ENCODE results near the gene PADI2. TPM values are rescaled to one million over a fixed set of nuclear protein-coding genes. Genes with fewer than 3 reads are reported as not detected.

The PADI2 gene
- total RNA-seq, 2 experiments from 2014 or later, result 0.25 to 0.30 TPM

DNA sequence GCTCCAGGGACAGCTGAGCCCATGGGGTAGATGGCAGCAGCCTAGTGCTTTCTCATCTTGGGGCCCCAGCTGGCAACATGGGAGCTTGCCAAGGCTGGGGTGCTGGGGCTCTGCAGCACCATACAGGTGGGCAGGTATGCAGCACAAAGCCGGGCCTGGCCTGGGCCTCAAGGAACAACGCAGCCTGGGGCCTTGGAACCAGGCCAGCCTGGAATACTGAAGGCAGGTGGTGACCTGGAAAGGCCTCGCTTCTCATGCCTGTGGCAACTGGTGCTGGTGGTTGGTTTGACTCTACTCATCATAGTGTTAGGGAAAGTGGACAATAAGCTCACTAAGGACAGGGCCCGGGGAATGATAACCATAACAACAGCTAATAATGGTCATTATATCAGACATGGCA is 38.4 kb downstream of the PADI2 start:
- intact Hi-C loops (cut with DNase I, micrococcal nuclease), result no loop called here
- Histone ChIP-seq H3K4me3 (ENCODE audit: low read length) (no peak overlapping the region), H3K27me3 (ENCODE audit: control insufficient read depth in 1 of 2, insufficient read depth in 2 of 2, low read length in 2 of 2) (no peaks in the 10 kb centered on the region), H3K9me3 (ENCODE audit: control insufficient read depth in 1 of 2, insufficient read depth in 1 of 2, low read length in 2 of 2) (no peaks in the 10 kb centered on the region), H3K27ac (ENCODE audit: low read depth in 1 of 2, low read length in 2 of 2) (no peak overlapping the region), H3K36me3 (ENCODE audit: insufficient read depth, low read length) (no peaks in the 10 kb centered on the region), H3K4me1 (ENCODE audit: insufficient read depth, low read length) (no peaks in the 10 kb centered on the region)
- H3K4me1 Mint-ChIP-seq (ENCODE audit: low read depth), result no peaks in the 10 kb centered on the region
- ATAC-seq (ENCODE audit: poor library complexity) (no peak), DNase-seq (no peak)
- no peaks in the 10 kb centered on the region for H3K36me3 Mint-ChIP-seq (ENCODE audit: low read depth)
- TF ChIP-seq, protein P1, sequence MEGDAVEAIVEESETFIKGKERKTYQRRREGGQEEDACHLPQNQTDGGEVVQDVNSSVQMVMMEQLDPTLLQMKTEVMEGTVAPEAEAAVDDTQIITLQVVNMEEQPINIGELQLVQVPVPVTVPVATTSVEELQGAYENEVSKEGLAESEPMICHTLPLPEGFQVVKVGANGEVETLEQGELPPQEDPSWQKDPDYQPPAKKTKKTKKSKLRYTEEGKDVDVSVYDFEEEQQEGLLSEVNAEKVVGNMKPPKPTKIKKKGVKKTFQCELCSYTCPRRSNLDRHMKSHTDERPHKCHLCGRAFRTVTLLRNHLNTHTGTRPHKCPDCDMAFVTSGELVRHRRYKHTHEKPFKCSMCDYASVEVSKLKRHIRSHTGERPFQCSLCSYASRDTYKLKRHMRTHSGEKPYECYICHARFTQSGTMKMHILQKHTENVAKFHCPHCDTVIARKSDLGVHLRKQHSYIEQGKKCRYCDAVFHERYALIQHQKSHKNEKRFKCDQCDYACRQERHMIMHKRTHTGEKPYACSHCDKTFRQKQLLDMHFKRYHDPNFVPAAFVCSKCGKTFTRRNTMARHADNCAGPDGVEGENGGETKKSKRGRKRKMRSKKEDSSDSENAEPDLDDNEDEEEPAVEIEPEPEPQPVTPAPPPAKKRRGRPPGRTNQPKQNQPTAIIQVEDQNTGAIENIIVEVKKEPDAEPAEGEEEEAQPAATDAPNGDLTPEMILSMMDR (IDR thresholded peaks at IDR 0.05), result no peak
- H3K27ac Mint-ChIP-seq, result no peak overlapping the region
- CTCF ChIA-PET, result no interaction called here
- H3K4me3 Mint-ChIP-seq, result no peak overlapping the region
- H3K27me3 Mint-ChIP-seq, result no peaks in the 10 kb centered on the region
- POLR2A ChIA-PET, result no interaction called here
- H3K9me3 Mint-ChIP-seq, result no peaks in the 10 kb centered on the region

DNA sequence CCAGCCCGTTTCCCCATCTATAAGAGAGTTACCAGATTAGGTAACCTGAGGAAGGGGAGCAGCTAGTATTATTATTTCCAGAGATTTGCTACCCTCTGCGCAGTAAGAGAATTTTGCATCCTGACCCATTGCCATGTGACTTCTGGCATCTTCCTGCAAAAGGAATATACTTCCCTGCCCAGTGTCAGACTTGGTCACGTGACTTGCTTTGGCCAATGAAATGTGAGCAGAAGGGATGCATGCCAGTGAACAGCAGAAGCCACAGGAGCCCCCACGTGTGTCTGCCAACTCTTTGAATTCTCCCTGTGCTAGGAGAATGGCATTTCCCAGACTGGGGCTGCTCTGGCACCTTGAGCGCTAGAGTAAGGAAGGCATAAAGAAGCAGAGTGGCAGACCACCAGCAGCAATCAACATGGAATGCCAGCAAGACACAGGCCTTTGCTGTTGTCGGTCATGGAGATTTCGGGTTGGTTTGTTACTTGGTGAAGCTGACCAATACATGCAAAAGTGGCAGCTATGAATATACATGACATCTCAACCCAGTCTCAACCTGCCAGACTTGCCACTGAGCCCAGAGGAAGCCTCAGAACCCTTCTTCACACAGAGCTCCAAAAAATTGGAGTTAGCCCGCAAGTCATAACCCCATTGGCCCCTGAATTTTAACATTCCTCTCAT is 39.0 kb downstream of the PADI2 start:
- H3K27ac ChIP-seq (ENCODE audit: low read depth in 1 of 2, low read length in 2 of 2), result no peak overlapping the region
- no peaks in the 10 kb centered on the region for H3K9me3 Mint-ChIP-seq
- no peak overlapping the region for H3K27ac Mint-ChIP-seq
- H3K36me3 Mint-ChIP-seq (ENCODE audit: low read depth), result no peaks in the 10 kb centered on the region
- ChIA-PET POLR2A (no interaction called here), CTCF (no interaction called here)
- no peaks in the 10 kb centered on the region for H3K27me3 Mint-ChIP-seq
- ATAC-seq (ENCODE audit: poor library complexity), result no peak
- intact Hi-C loops (cut with DNase I, micrococcal nuclease), result no loop called here
- no peak for DNase-seq
- no peak overlapping the region for H3K4me3 ChIP-seq (ENCODE audit: low read length)
- TF ChIP-seq, protein P1 (IDR thresholded peaks at IDR 0.05), result no peak
- H3K4me1 ChIP-seq (ENCODE audit: insufficient read depth, low read length), result no peaks in the 10 kb centered on the region
- H3K27me3 ChIP-seq (ENCODE audit: control insufficient read depth in 1 of 2, insufficient read depth in 2 of 2, low read length in 2 of 2), result no peaks in the 10 kb centered on the region
- no peaks in the 10 kb centered on the region for H3K36me3 ChIP-seq (ENCODE audit: insufficient read depth, low read length)
- H3K4me3 Mint-ChIP-seq, result no peak overlapping the region
- no peaks in the 10 kb centered on the region for H3K9me3 ChIP-seq (ENCODE audit: control insufficient read depth in 1 of 2, insufficient read depth in 1 of 2, low read length in 2 of 2)
- H3K4me1 Mint-ChIP-seq (ENCODE audit: low read depth), result no peaks in the 10 kb centered on the region

DNA sequence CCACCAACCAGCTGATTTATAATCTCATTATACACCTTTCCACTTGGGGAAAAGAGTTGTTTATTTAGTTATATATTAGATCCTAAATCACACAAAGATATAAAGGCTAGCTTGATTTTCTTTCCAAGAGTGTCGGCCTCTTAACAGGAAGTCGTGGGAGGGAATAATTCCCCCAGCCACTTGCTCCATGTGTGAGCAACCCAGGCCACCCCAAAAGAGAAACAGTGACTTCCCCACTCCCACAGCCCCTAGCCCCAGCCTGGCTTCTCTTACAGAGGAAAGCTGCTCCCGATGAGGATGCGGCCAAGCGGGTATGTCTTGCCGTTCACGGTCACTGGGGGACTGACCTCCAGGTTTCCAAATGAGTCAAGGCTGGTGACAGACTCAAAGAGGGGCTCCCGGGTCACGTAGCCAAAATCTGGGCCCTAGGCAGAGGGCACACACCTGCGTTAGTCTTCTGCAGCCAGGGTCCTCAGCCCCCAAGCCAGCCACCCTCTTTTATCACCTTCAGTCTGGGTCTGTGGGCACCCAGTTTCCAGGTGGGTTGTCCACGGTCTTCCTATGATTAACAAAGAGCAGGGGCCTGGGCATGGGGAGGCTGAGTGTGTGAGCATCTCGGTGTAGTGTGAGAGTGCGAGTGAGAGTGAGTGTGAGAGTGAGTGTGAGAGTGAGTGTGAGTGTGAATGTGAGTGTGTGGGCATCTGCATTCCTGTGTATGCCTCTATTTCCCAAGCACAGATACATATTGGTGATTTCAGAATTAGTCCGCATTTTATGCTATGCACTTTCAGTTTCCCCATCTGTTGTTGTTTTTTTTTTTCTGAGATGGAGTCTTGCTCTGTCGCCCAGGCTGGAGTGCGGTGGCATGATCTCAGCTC is 40.0 kb downstream of the PADI2 start:
- Histone ChIP-seq H3K9me3 (ENCODE audit: control insufficient read depth in 1 of 2, insufficient read depth in 1 of 2, low read length in 2 of 2) (no peaks in the 10 kb centered on the region), H3K4me3 (ENCODE audit: low read length) (no peak overlapping the region), H3K4me1 (ENCODE audit: insufficient read depth, low read length) (no peaks in the 10 kb centered on the region), H3K27me3 (ENCODE audit: control insufficient read depth in 1 of 2, insufficient read depth in 2 of 2, low read length in 2 of 2) (no peaks in the 10 kb centered on the region), H3K27ac (ENCODE audit: low read depth in 1 of 2, low read length in 2 of 2) (no peak overlapping the region), H3K36me3 (ENCODE audit: insufficient read depth, low read length) (no peaks in the 10 kb centered on the region)
- Mint-ChIP-seq H3K27ac (no peak overlapping the region), H3K36me3 (ENCODE audit: low read depth) (no peaks in the 10 kb centered on the region), H3K9me3 (no peaks in the 10 kb centered on the region), H3K4me3 (no peak overlapping the region), H3K27me3 (no peaks in the 10 kb centered on the region), H3K4me1 (ENCODE audit: low read depth) (no peaks in the 10 kb centered on the region)
- no peak for ATAC-seq (ENCODE audit: poor library complexity)
- CTCF ChIA-PET, result no interaction called here
- TF ChIP-seq, protein P1 (IDR thresholded peaks at IDR 0.05), result no peak
- intact Hi-C loops (cut with DNase I, micrococcal nuclease), result no loop called here
- no peak for DNase-seq
- POLR2A ChIA-PET, result no interaction called here
